Loucy (cell line): Measurements from ENCODE around the gene MLLT10.

ENCODE experiments used
- H2AFZ ChIP-seq: fragments of 200-600 bp; sonication (generic); 2 replicates; pipeline ENCODE4 v1.6.0; 2016; ENCODE audit warnings: antibody characterized with exemption, mild to moderate bottlenecking, low read length, moderate library complexity
- H3F3A ChIP-seq: fragments of 200-600 bp; 2 replicates; pipeline ENCODE4 v1.6.0; 2016; ENCODE audit warnings: antibody characterized with exemption, low read depth, mild to moderate bottlenecking
- H3K27me3 ChIP-seq: fragments of 200-600 bp; sonication (generic); 2 replicates; pipeline ENCODE4 v1.6.1; 2014; ENCODE audit warnings: low read length, mild to moderate bottlenecking; ENCODE audit not compliant: insufficient read depth, poor library complexity, severe bottlenecking
- H3K36me3 ChIP-seq: fragments of 200-600 bp; sonication (generic); 2 replicates; pipeline ENCODE4 v1.6.1; 2016; ENCODE audit warnings: low read length; ENCODE audit not compliant: insufficient read depth
- H3K4me1 ChIP-seq: fragments of 200-600 bp; sonication (generic); 2 replicates; pipeline ENCODE4 v1.5.1; 2014; ENCODE audit warnings: low read length, mild to moderate bottlenecking; ENCODE audit not compliant: insufficient read depth, poor library complexity, severe bottlenecking
- H3K4me2 ChIP-seq: fragments of 200-600 bp; sonication (generic); 2 replicates; pipeline ENCODE4 v1.6.0; 2014; ENCODE audit warnings: antibody characterized with exemption, low read length, low read depth, mild to moderate bottlenecking; ENCODE audit not compliant: poor library complexity, severe bottlenecking
- H3K4me3 ChIP-seq: fragments of 200-600 bp; sonication (generic); 2 replicates; pipeline ENCODE4 v1.5.1; 2014; ENCODE audit warnings: low read length, mild to moderate bottlenecking, mixed read lengths; ENCODE audit not compliant: poor library complexity, severe bottlenecking
- H3K79me2 ChIP-seq: fragments of 200-600 bp; sonication (generic); 2 replicates; pipeline ENCODE4 v1.6.1; 2014; ENCODE audit warnings: low read length; ENCODE audit not compliant: insufficient read depth
- H3K9ac ChIP-seq: fragments of 200-600 bp; sonication (generic); 2 replicates; pipeline ENCODE4 v1.6.0; 2014; ENCODE audit warnings: mild to moderate bottlenecking, low read depth, low read length, moderate library complexity; ENCODE audit not compliant: poor library complexity, severe bottlenecking
- H3K9me2 ChIP-seq: fragments of 200-600 bp; sonication (generic); replicated peaks from 2 replicates; pipeline ENCODE4 v1.6.1; 2016; ENCODE audit warnings: low read depth, low read length, mixed read lengths
- H3K9me3 ChIP-seq: fragments of 200-600 bp; sonication (generic); 2 replicates; pipeline ENCODE4 v1.6.1; 2014; ENCODE audit warnings: mild to moderate bottlenecking, antibody characterized with exemption, low read length, low read depth; ENCODE audit not compliant: insufficient read depth
- H4K20me1 ChIP-seq: fragments of 200-600 bp; sonication (generic); 2 replicates; pipeline ENCODE4 v1.6.0; 2014; ENCODE audit warnings: antibody characterized with exemption, low read length, mild to moderate bottlenecking; ENCODE audit not compliant: insufficient read depth, poor library complexity, severe bottlenecking
- CTCF ChIP-seq: fragments of 200-600 bp; sonication (generic); conservative IDR thresholded peaks from 2 replicates; pipeline ENCODE4 v1.5.1; 2014; ENCODE audit warnings: mild to moderate bottlenecking, antibody characterized with exemption, low read length
- EZH2phosphoT487 ChIP-seq: fragments of 200-600 bp; IDR thresholded peaks from 2 replicates; pipeline ENCODE4 v1.6.1; 2018; ENCODE audit warnings: antibody characterized with exemption, mild to moderate bottlenecking, moderate library complexity, borderline replicate concordance

Gene MLLT10

GRCh38 chr10:21607907-21608306, 73.9 kb downstream of the MLLT10 start:
- Histone ChIP-seq H3K4me3 (no peak overlapping the region), H3K36me3 (peaks cover 43% of the 10 kb centered on the region), H2AFZ (no peak overlapping the region), H3K4me1 (no peaks in the 10 kb centered on the region), H3K27me3 (no peaks in the 10 kb centered on the region), H3K9me2 (no peaks in the 10 kb centered on the region), H4K20me1 (peaks cover 11% of the 10 kb centered on the region), H3K79me2 (peaks cover 60% of the 10 kb centered on the region; the same call in 1 of the 2 replicates), H3F3A (no peaks in the 10 kb centered on the region), H3K4me2 (no peak overlapping the region), H3K9ac (no peak overlapping the region), H3K9me3 (no peaks in the 10 kb centered on the region)
- no peak for TF ChIP-seq EZH2phosphoT487
- TF ChIP-seq CTCF = no peak

- H3K36me3 ChIP-seq = peaks cover 51% of the 10 kb centered on the region
- no peaks in the 10 kb centered on the region for H3K27me3 ChIP-seq
- peaks cover 4% of the 10 kb centered on the region for H4K20me1 ChIP-seq
- H3K79me2 ChIP-seq = peaks cover 32% of the 10 kb centered on the region; the same call in 1 of the 2 replicates
- H3F3A ChIP-seq = no peaks in the 10 kb centered on the region
- TF ChIP-seq CTCF = no peak
- TF ChIP-seq EZH2phosphoT487 = no peak
- H3K9me2 ChIP-seq = no peaks in the 10 kb centered on the region
- no peak overlapping the region for H3K4me2 ChIP-seq
- H3K9me3 ChIP-seq = no peaks in the 10 kb centered on the region
- no peak overlapping the region for H3K4me3 ChIP-seq
- H3K9ac ChIP-seq = no peak overlapping the region
- H3K4me1 ChIP-seq = no peaks in the 10 kb centered on the region
- no peak overlapping the region for H2AFZ ChIP-seq
These were observed 80.0 kb downstream of the MLLT10 start for GRCh38 chr10:21614000-21614399.

- peaks cover 48% of the 10 kb centered on the region; the same call in 1 of the 2 replicates for H3K36me3 ChIP-seq
- no peaks in the 10 kb centered on the region for H3F3A ChIP-seq
- TF ChIP-seq CTCF (no peak), EZH2phosphoT487 (no peak)
- peaks cover under 1% of the 10 kb centered on the region for H4K20me1 ChIP-seq
- H3K4me1 ChIP-seq = no peaks in the 10 kb centered on the region
- no peaks in the 10 kb centered on the region for H3K27me3 ChIP-seq
- peaks cover 5% of the 10 kb centered on the region; the same call in 1 of the 2 replicates for H3K79me2 ChIP-seq
- H2AFZ ChIP-seq = no peak overlapping the region
- H3K4me2 ChIP-seq = no peak overlapping the region
- H3K9me3 ChIP-seq = no peaks in the 10 kb centered on the region
- no peak overlapping the region for H3K4me3 ChIP-seq
- H3K9me2 ChIP-seq = no peaks in the 10 kb centered on the region
- H3K9ac ChIP-seq = no peak overlapping the region
These were observed 83.2 kb downstream of the MLLT10 start for GRCh38 chr10:21617267-21617666.
